Non-pigmented ciliary epithelial cell (primary cell): ENCODE measurements around the gene S1PR2.
"Not testable (repeated sequence)": the region's sequence is repeated elsewhere in the genome, so short reads cannot be mapped to it uniquely, and the experiment has no call there.

Experiments
- DNase-seq: peaks from one replicate; pipeline ENCODE4 v3.0.0-alpha.2; 2010; ENCODE audit warnings: low read depth

S1PR2 gene

DNA sequence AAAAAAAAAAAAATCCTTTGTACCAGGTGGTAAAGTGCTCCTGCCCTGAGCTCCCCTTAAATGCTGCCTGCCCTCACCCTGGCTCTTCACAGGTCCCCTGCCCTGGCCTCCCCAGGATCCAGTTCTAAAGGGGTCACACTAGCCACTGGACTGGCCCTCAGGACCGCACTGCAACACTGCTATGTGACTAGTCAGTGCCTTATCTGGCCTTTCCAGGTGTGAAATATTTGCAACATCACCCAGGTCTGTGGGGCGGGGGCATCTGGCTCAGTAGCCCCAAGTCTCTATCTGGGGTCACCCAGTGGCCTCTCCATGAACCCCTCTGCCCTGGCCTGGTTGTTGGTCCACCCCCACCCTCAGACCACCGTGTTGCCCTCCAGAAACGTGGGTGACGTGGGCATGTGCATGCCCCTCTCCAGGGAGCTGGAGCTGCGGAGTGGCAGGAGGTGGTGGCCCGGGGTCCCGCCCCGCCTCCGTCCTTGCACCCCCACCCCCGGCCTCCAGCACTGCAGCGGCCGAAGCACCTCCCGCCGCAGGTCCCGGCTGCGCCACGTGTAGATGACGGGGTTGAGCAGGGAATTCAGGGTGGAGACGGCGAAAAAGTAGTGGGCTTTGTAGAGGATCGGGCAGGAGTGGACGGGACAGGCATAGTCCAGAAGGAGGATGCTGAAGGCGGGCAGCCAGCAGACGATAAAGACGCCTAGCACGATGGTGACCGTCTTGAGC is 7.5 kb downstream of the S1PR2 start:
- DNase-seq: no peak

- no peak for DNase-seq
Observed at GRCh38 chr19:10222201-10222890, 8.8 kb downstream of the S1PR2 start.

- DNase-seq: no peak
Observed at GRCh38 chr19:10220695-10221094, 10.4 kb downstream of the S1PR2 start.

DNA sequence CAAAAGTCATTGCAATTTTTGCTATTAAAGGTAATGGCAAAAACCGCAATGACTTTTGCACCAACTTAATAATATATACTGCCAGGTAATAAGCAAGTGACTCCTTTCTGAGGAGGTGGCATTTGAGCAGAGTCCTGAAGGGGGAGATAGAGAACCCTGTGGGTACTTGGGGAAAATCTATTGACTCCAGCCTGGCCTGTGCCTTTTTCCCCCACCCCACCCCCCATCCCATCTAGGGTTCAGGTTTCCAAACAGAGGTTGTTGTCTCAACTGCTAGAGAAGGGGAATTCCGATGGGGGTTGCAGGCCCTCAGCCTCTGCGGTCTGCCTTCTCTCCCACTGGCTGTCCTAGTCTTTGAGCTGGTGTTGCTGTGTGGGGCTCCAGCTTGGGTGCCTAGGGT is 11.5 kb downstream of the S1PR2 start:
- DNase-seq: no peak

DNA sequence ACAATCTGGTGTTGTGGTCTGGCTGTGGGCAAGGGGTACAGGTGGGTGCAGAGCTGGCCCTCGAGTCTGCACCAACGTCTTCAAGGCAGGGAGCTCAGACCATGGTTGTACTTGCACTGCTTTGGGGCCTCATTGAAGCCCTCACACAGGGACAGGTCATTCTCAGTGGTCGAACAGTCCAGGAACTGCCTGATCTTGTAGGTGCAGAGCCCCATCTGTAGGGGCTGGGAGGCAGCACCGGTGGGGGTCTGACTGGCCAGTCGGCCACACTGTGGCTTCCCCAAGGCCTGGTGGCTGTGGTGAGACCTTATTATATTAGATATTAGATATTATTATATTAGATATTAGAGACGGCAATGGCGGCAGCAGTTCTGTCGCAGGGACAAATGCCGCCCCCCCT is 14.0 kb downstream of the S1PR2 start:
- no peak for DNase-seq

DNA sequence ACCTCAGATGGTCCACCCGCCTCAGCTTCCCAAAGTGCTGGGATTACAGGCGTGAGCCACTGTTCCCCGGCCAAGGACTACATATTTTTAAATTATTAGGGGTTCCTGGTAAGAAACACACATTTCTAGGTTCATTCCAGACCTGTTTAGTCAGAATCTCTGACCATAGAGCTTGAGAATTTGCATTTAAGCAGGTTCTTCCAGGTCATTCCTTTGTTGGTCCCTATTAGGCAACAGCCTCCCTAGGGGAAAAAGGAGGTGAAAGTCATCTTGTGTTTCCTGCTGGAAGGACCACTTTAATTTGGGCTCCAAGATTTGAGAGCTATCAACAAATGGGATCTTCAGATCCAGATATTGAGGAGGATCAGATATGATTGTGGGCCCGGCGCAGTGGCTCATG is 16.3 kb downstream of the S1PR2 start:
- DNase-seq: no peak

- no peak for DNase-seq
Observed at GRCh38 chr19:10211691-10212090, 19.4 kb downstream of the S1PR2 start.

DNA sequence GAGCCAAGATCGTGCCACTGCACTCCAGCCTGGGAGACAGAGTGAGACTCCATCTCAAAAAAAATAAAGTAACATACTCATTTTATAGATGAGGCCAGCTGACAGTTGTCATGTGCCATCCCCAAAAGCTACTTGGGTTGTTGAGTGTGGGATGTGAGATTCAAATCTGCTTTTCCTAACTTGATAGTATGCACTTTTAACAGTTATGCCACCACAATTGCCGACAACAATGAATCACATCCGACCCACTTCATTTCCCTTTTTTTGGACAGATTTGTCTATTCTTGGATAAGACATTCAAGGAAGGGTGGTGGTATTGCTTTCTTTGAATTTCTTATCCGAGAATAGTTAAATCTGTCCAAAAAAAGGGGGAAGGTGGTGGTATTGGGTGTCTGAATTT is 20.1 kb downstream of the S1PR2 start:
- DNase-seq: no peak

DNA sequence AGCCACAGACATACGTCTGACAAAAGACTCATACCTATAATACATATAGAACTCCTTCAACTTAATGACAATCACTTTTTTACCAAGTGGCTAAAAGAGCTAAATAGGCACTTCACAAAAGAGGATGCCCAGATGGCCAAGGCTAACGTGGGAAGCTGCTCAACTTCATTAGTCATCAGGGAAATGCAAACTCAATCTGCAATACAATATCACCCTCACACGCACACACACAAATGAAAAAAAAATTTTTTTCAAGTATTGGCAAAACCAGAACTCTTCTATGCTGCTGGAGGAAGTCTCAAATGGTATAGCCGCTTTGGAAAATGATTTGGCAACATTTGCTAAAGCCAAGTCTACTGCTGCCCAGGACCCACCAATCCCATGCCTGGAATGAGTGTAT is 21.8 kb downstream of the S1PR2 start:
- no peak for DNase-seq

DNA sequence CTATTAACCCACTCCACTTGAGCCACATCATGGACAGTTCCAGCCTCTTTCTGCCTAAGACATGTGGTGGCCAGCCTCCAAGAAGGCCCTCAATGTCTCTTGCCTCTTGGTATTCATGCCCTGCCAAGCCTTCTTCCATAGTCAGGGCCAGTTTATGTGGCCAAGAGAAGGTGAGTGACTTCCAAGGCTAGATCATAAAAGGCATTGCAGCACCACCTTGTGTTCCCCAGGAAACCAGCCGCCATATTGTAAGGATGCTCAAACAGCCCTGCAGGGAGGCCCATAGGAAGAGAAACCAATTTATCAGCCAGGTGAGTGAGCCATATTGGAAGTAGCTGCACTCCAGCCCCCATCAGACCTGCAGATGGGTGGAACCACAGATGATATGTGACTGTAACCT is 24.1 kb downstream of the S1PR2 start:
- no peak for DNase-seq

DNA sequence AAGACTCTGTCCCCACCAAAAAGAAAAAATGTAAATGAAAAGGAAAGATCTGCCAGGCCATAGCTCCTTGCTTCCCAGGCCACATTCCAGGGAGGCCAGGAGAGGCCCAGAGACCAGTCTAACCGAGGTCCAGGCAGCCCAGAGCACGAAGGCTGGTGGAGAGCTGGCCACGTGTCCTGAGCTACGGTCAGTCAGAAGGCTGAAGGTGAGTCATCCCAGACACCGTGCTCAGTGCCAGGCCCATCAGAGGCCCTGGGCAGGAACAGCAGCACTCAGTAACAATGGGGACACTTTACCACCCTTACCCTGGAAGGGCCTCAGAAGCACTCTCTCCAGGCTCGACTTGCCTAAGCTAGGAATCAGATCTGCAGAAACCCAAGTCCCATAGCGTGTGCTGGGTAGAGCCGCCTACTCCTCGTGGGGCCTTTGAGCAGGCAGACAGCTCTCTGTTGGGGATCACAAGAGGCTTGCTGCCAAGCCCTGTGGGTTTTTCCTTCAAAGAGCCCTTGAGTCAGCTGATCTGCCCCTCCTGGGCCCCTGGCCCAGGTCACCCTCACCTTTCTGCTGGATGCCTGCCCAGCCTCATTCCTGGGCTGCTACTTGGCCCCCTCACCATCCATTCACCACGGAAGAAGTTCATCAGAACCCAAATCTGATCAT is 24.8 kb downstream of the S1PR2 start:
- DNase-seq: no peak

DNA sequence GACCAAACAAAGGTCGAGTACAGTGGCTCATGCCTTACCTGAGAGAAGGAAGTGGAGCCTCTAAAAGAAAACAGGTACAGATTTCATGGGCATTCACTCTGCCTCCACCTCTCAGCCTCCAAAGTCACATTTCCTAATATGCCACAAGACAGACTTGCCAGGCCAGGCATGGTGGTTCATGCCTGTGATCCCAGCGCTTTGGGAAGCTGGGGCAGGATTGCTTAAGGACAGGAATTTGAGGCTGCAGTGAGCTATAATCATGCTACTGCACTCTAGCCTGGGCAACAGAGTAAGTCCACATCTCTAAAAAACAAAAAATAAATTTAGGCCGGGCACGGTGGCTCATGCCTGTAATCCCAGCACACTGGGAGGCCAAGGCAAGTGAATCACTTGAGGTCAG is 25.5 kb downstream of the S1PR2 start:
- no peak for DNase-seq

- DNase-seq: no peak
Observed at GRCh38 chr19:10203686-10204085, 27.4 kb downstream of the S1PR2 start.

GRCh38 chr19:10201176-10201575 is 30.0 kb downstream of the S1PR2 start:
- DNase-seq: no peak

GRCh38 chr19:10200101-10200500 is 31.0 kb downstream of the S1PR2 start:
- not testable (repeated sequence) for DNase-seq

DNA sequence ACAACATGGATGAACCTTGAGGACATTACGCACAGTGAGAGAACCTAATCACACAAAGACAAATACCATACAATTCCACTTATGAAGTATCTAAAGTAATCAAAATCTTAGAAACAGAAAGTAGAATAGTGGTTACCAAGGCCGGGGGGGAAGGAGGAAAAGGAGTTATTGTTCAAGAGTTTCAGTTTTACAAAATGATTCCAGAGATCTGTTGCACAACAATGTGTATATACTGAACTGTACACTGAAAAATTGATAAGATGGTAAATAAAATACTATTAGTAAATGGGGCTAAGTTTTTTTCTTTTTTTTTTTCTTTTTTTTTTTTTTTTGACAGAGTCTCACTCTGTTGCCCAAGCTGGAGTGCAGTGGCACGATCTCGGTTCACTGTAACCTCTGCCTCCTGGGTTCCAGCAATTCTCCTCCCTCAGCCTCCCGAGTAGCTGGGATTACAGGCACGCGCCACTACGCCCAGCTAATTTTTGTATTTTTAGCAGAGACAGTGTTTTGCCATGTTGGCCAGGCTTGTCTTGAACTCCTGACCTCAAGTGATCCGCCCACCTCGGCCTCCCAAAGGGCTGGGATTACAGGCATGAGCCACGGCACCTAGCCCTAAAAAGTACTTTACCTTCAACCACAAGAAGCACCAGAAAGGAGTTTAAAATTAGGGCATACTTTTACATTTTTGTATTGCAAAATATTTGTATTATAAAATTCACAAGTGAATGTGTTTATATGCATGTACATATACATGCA is 32.1 kb downstream of the S1PR2 start:
- not testable (repeated sequence) for DNase-seq

GRCh38 chr19:10195199-10195519 is 36.0 kb downstream of the S1PR2 start:
- no peak for DNase-seq

- DNase-seq: peak; percentile 81
Observed at GRCh38 chr19:10194500-10195198, 36.5 kb downstream of the S1PR2 start, which contains the start of gene DNMT1. Gene DNMT1, minus strand, starts transcription at chr19:10194953. Its CDS starts 54 bp downstream, at chr19:10194899.

- no peak for DNase-seq
Observed at GRCh38 chr19:10193790-10194499, 37.2 kb downstream of the S1PR2 start.

DNA sequence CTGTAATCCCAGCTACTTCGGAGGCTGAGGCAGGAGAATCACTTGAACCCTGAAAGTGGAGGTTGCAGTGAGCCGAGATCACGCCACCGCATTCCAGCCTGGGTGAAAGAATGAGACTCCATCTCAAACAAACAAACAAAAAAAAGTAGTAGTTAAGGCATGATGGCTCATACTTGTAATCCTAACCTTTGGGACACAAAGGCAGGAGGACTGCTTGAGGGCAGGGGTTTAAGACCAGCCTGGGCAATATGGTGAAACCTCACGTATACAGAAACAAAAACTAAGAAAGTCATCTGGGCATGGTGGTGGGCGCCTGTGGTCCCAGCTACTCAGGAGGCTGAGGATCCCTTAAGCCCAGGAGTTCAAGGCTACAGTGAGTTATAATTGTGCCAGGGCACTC is 38.2 kb downstream of the S1PR2 start:
- DNase-seq: no peak

DNA sequence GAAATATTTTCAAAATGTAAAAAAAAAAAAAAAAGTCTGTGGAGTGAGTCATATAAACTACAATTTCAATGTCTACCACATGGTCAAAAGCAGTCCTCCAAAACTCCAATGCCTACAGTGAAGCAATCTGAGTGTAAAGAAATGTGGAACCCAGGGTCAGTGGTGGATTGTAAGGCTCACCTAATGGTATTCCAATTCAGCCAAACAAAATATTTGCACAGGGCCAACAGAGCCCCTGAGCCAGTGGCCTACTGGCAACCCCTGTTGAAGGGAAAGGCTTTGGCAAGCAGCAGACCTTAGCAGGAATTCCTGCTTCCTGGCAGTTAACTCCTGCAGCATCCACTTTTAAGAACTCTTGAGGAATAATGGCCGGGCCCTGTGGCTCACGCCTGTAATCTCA is 39.8 kb downstream of the S1PR2 start:
- DNase-seq: no peak
